Stimulated activated CD8-positive, alpha-beta memory T cell treated with anti-CD3 and anti-CD28 coated beads, Interleukin-4, amount 100 ng/mL, for 48 hours (primary cell): ENCODE data around the gene PKN2.
"Not testable (repeated sequence)": the region's sequence is repeated elsewhere in the genome, so short reads cannot be mapped to it uniquely, and the experiment has no call there.

ENCODE experiments used
- DNase-seq: peaks from one replicate; pipeline ENCODE4 v3.0.0-alpha.2; 2020

Gene PKN2

GRCh38 chr1:88680911-88681622 lies 3.0 kb upstream of the PKN2 start:
- no peak for DNase-seq

GRCh38 chr1:88684482-88685258 lies 597 bp downstream of the PKN2 start:
- peak; percentile 76 for DNase-seq

- DNase-seq: no peak
These were observed 1.2 kb downstream of the PKN2 start for GRCh38 chr1:88685259-88685620.

GRCh38 chr1:88691540-88691939 lies 7.5 kb downstream of the PKN2 start:
- DNase-seq: no peak

GRCh38 chr1:88695781-88696180 lies 11.7 kb downstream of the PKN2 start:
- DNase-seq: no peak

GRCh38 chr1:88697503-88697902 lies 13.4 kb downstream of the PKN2 start:
- no peak for DNase-seq

GRCh38 chr1:88698140-88698539 lies 14.1 kb downstream of the PKN2 start:
- no peak for DNase-seq

DNA sequence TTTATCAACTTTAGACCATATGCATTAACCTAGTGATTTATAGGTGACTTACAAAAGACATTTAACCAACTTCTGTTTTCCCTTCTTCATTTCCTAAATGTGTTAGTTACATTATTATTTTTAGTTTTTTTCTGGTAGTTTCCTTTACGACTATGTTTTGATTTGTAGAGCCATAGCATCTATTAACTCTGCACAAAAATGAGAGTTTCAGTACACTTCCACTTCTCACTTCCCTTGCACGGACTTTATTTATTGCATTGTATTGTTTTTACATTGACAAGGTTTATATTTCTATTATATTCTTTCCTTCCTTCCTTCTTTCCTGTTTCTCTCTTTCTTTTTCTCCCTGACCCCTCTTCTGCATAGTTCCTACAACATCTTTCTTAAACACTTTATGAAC lies 14.7 kb downstream of the PKN2 start:
- no peak for DNase-seq

- DNase-seq: no peak
These were observed 16.4 kb downstream of the PKN2 start for GRCh38 chr1:88700425-88701013.

DNA sequence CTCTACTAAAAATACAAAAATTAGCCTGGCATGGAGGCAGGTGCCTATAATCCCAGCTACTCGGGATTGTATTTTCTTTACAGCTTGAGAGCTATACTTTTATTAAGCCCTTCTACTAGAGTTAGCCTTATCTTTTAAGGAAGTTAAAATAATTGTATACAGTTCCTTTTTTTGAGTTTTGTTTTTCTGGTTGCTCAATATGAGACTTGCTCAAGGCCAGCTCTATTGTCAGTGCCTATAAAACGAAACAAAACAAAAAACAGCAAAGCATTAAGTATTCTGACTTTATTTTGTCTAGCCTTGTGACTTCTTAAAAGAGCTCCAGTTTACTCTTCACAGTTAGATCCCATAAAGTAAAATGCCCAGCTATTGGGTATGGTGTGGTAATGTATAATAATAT lies 17.2 kb downstream of the PKN2 start:
- DNase-seq: no peak

GRCh38 chr1:88701793-88702192 lies 17.7 kb downstream of the PKN2 start:
- DNase-seq: not testable (repeated sequence)

- DNase-seq: no peak
These were observed 23.9 kb downstream of the PKN2 start for GRCh38 chr1:88708011-88708410.

- DNase-seq: not testable (repeated sequence)
These were observed 28.8 kb downstream of the PKN2 start for GRCh38 chr1:88712907-88713306.

GRCh38 chr1:88716571-88716970 lies 32.5 kb downstream of the PKN2 start:
- not testable (repeated sequence) for DNase-seq

DNA sequence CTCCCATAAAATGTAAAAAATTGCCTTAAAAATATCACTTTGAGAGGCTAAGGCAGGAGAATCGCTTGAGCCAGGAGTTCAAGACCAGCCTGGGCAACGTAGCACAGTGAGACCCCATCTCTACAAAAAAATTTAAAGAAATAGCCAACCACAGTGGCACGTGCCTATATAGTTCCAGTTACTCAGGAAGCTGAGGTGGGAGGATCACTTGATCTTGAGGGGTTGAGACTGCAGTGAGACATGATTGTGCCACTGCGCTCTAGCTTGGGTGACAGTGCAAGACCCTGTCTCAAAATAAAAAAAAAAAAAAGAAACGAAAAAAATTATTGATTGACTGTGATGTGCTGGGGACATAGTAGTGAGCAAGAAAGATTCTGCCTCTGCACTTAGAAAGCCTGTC lies 38.4 kb downstream of the PKN2 start:
- DNase-seq: no peak

DNA sequence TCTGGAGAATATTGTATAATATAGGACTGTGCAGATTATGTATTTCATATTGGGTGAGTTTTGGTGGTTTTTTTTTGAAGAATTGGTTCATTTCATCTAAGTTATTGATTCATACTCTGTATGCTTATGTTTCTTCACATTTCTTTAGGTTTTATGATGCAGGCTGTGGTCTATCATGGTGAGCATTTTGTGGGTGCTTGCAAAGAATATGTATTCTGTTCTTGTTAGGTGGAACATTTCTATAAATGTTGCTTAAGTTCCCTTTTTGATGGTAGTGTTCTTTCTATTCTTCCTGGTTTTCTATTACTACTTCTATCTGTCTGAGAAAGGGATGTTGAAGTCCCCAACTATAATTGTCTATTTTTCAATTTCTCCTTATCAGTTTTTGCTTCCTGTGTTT lies 42.6 kb downstream of the PKN2 start:
- no peak for DNase-seq

- no peak for DNase-seq
These were observed 43.1 kb downstream of the PKN2 start for GRCh38 chr1:88727205-88727604.

GRCh38 chr1:88729297-88729696 lies 45.2 kb downstream of the PKN2 start:
- no peak for DNase-seq

DNA sequence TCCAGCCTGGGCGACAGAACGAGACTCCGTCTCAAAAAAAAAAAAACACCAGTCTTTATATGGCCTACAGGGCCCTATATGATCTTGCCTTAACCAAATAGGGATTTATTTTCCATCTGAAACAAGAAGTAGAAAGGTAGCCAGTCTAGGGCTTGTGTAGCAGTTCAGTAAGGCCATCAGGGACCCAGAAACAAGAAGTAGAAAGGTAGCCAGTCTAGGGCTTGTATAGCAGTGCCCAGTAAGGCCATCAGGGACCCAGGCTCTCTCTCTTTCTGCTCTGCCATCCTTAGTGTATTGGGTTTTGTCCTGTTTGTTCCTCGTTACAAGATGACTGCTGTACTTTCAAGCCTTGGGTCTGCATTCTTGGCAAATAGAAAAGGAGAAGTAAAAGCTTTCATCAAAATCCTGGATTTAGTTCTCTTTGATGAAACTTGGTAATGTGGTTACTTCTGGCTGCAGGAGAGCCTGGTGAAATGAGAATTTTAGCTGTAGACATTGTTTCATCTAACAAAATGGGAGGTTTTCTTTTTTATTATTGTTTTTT lies 46.1 kb downstream of the PKN2 start:
- DNase-seq: no peak

- DNase-seq: no peak
These were observed 46.9 kb downstream of the PKN2 start for GRCh38 chr1:88730995-88731394.

DNA sequence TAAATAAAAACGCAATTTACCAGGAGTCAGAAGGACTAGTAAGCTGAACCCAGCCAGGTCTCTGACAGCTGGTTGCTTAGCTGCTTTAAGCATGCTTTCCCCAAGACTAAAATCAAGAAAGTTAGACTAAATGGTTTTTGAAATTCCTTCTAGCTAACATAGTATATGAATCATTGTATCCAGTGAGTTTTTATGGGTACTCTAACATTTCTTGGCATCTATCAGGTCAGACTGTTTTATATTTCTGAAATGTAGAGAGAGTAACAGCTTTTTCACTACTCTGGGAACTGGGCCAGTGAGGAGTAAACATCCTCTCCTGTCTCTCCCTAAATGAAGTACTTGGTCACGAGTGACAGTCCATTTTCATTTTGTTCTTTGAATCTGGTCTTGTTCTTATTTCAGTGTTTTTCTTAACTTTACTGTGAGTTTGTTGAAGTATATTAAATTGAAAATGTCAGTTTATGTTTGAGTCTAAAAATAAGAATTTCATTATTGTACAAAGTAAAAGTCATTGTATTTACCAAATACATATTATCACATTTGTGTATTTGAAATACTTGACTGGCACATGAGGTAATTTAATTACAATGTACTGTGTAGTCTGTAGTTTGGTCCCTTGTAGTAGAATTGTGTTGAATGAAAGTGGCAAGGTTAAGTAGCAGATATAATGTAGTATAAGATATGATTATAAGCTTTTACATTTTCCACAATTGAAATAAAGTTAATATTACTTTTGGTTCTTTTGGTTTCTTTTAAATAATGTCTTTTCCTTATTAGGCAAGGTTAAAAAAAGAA lies 47.6 kb downstream of the PKN2 start:
- no peak for DNase-seq

- no peak for DNase-seq
These were observed 51.3 kb downstream of the PKN2 start for GRCh38 chr1:88735382-88735781.

DNA sequence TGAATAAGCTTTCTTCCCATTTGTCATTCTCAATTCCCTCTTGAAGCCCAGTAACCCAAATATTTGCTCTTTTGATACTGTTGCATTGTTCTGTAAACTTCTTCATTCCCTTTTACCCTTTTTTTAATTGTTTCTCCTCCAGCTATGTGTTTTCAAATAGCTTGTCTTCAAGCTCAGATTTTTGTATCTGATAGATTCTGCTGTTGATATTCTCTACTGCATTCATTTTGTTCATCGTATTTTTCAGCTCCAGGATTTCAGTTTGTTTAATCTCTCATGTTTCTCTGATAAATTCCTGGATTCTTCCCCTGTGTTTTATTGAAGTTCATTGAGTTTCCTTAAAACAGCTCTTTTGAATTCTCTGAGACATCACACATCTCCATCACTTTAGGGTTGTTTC lies 51.8 kb downstream of the PKN2 start:
- no peak for DNase-seq
